ENCODE measurements around the gene IFI16. TPM values are rescaled to one million over a fixed set of nuclear protein-coding genes. Genes with fewer than 3 reads are reported as not detected.
"Not testable (repeated sequence)": the region's sequence is repeated elsewhere in the genome, so short reads cannot be mapped to it uniquely, and the experiment has no call there.

IFI16 gene
- total RNA-seq, 2 experiments from 2014 or later: 190 to 199 TPM

DNA sequence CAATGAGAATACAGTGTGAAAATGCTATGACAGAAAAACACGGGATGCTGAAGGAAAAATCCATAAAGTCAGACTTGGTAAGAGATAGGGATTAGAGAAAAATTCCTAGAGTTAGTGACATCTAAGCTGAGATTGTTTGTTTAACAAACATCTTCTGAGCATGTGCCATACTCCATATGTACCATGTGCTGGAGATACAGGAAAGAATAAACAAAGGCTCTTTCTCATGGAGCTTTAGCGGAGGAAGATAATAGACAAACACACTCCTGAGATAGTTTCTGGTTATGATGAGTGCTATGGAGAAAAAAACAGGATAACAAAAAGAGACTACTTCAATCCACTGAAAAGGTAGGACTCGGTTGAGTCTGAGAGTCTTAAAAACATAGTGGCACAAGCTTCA lies 88.9 kb downstream of the IFI16 start:
- Mint-ChIP-seq H3K9me3 (no peaks in the 10 kb centered on the region), H3K4me1 (ENCODE audit: low read depth) (no peaks in the 10 kb centered on the region), H3K4me3 (no peak overlapping the region), H3K36me3 (ENCODE audit: low read depth) (no peaks in the 10 kb centered on the region), H3K27me3 (peaks cover 29% of the 10 kb centered on the region), H3K27ac (no peak overlapping the region)
- intact Hi-C loops (cut with micrococcal nuclease): no loop called here
- ChIA-PET POLR2A (no interaction called here), CTCF (interaction anchor here (1.1 to 3.3 kb wide), 3 partner anchors 10 to 895 kb away, joined by 3 to 20 read pairs (median 3); no protein-coding TSS in a partner anchor)
- DNase-seq: no peak
- TF ChIP-seq, protein P1, sequence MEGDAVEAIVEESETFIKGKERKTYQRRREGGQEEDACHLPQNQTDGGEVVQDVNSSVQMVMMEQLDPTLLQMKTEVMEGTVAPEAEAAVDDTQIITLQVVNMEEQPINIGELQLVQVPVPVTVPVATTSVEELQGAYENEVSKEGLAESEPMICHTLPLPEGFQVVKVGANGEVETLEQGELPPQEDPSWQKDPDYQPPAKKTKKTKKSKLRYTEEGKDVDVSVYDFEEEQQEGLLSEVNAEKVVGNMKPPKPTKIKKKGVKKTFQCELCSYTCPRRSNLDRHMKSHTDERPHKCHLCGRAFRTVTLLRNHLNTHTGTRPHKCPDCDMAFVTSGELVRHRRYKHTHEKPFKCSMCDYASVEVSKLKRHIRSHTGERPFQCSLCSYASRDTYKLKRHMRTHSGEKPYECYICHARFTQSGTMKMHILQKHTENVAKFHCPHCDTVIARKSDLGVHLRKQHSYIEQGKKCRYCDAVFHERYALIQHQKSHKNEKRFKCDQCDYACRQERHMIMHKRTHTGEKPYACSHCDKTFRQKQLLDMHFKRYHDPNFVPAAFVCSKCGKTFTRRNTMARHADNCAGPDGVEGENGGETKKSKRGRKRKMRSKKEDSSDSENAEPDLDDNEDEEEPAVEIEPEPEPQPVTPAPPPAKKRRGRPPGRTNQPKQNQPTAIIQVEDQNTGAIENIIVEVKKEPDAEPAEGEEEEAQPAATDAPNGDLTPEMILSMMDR (IDR thresholded peaks at IDR 0.05): no peak
- ATAC-seq: no peak

DNA sequence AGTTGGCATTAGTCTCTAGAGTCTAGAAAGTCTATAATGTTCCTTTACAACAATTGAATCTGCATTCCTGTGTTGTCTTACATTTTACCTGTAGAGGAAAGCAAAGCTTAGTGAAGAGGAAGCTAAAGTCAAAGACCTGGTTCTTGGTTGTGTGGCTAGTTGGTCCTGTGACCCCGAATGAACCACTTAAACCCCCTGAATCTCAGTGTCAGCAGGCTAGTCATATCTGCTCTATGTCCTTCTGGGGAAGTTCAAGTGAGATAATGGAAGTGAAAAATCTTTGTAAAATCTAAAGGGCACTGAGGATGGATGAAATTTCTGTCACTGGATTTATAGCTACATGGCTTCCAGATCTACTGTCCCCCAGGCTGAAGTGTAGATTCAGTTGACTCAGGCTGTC lies 90.9 kb downstream of the IFI16 start:
- no peak for ATAC-seq
- no peak for DNase-seq
- POLR2A ChIA-PET: no interaction called here
- Mint-ChIP-seq H3K4me3 (no peak overlapping the region), H3K27ac (no peak overlapping the region), H3K4me1 (ENCODE audit: low read depth) (no peaks in the 10 kb centered on the region), H3K36me3 (ENCODE audit: low read depth) (no peaks in the 10 kb centered on the region), H3K27me3 (peaks cover 32% of the 10 kb centered on the region), H3K9me3 (no peaks in the 10 kb centered on the region)
- intact Hi-C loops (cut with micrococcal nuclease): no loop called here
- CTCF ChIA-PET: no interaction called here
- TF ChIP-seq, protein P1 (IDR thresholded peaks at IDR 0.05): no peak

DNA sequence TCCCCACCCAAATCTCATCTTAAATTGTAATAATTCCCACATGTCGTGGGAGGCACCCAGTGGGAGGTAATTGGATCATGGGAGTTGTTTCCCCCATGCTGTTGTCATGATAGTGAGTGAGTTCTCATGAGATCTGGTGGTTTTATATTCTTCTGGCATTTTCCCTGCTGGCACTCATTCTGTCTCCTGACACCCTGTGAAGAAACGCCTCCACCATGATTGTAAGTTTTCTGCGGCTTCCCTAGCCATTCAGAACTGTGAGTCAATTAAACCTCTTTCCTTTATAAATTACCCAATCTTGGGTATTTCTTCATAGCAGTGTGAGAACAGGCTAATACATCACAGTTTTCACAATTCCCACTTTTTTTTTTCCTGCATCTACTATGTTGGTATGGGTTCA lies 93.3 kb downstream of the IFI16 start:
- H3K9me3 Mint-ChIP-seq; intact Hi-C loops (cut with micrococcal nuclease); POLR2A ChIA-PET; DNase-seq; H3K4me1 Mint-ChIP-seq (ENCODE audit: low read depth); ATAC-seq; H3K27ac Mint-ChIP-seq; H3K36me3 Mint-ChIP-seq (ENCODE audit: low read depth); CTCF ChIA-PET; H3K4me3 Mint-ChIP-seq: not testable (repeated sequence)
- H3K27me3 Mint-ChIP-seq: peaks cover 39% of the 10 kb centered on the region

Other genes starting within 250 kb of the IFI16 start
- not detected for gene OR6N1, start 237.7 kb upstream of the IFI16 start, total RNA-seq
- not detected for gene OR6N2, start 228.7 kb upstream of the IFI16 start, total RNA-seq
- not detected for gene MNDA, start 178.6 kb upstream of the IFI16 start, total RNA-seq
- 1 to 10 TPM; 7.0 to 8.5 TPM for gene PYHIN1, start 78.4 kb upstream of the IFI16 start, total RNA-seq
- 1 to 10 TPM; 6.7 to 8.6 TPM for gene AIM2, start 66.9 kb downstream of the IFI16 start, total RNA-seq
- not detected for gene CADM3, start 161.7 kb downstream of the IFI16 start, total RNA-seq
- not detected for gene ACKR1, start 195.0 kb downstream of the IFI16 start, total RNA-seq

Measured in activated CD8-positive, alpha-beta T cell treated with anti-CD3 and anti-CD28 coated beads for 36 hours (primary cell).